RKO (cell line): ENCODE data around the gene YIPF2.
"Not testable (repeated sequence)": the region's sequence is repeated elsewhere in the genome, so short reads cannot be mapped to it uniquely, and the experiment has no call there.

Experiments used
- DNase-seq: peaks from one replicate; pipeline ENCODE4 v3.0.0-alpha.2; 2016; ENCODE audit warnings: low spot score

YIPF2 gene

DNA sequence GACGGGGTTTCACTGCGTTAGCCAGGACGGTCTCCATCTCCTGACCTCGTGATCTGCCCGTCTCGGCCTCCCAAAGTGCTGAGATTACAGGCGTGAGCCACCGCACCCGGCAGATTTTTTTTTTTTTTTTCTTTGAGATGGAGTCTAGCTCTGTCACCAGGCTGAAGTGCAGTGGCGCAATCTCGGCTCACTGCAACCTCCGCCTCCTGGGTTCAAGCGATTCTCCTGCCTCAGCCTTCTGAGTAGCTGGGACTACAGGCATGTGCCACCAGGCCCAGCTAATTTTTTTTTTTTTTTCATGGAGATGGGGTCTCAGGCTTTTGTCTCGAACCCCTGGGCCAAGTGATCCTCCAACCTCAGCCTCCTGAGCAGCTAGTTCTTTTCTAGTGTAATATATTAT, 13.2 kb upstream of the YIPF2 start:
- not testable (repeated sequence) for DNase-seq

- DNase-seq: peak; percentile 86
Observed at GRCh38 chr19:10936661-10937084, 8.2 kb upstream of the YIPF2 start.

GRCh38 chr19:10935371-10936059, 7.1 kb upstream of the YIPF2 start:
- DNase-seq: no peak

DNA sequence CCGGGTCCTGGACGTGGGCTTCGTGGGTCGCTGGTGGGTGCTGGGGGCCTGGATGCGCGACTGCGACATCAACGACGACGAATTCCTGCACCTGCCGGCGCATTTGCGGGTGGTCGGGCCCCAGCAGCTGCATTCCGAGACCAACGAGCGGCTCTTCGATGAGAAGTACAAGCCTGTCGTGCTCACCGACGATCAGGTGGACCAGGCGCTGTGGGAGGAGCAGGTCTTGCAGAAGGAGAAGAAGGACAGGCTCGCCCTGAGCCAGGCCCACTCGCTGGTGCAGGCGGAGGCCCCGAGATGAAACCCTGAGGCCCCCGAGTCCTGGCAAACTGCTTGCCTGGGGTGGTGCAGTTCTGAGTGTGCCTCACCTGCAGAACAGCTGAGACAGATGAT, 959 bp upstream of the YIPF2 start:
- DNase-seq: no peak

DNA sequence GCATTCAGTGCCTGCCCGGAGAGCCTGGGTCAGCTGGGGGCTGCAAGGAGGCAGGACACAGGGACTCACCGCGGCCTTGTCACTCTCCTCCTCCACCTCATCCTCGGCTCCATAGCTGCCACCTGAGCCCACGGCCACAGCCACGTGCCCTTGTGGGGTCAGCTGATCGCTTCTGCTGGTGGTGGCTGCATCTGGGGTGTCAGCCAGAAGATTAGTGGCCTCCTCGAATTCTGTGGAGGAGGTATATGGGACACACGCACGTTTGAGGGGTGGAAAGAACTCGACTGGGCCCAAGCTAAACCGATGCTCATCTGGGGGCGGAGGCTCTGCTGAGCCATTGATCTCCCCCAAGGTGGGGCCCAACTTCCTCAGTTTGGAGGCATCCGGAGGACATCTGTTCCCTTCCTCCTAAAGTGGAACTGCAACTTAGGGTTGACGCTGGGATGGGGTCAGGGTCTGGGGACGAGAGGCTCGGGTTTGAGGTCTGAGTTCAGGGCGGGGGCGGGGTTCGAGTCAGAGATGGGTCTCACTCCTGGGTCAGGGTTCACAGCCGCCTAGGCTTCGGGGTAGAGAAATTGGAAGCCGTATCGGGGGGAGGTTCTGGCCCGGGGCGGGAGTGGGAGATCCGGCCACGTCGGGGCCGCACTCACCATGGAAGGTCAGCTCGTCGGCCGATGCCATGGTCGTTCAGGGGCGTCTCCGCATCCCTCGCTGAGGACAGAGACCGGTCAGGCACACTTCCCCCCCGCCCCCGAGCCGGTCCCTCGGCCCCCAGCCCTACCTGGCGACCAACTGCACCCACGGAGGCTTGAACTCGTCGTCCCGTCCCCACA, 493 bp downstream of the YIPF2 start:
- peak; percentile 20 for DNase-seq

GRCh38 chr19:10924597-10924996, 3.8 kb downstream of the YIPF2 start:
- no peak for DNase-seq

GRCh38 chr19:10923260-10924112, 5.0 kb downstream of the YIPF2 start:
- DNase-seq: no peak

GRCh38 chr19:10922638-10923014, 5.8 kb downstream of the YIPF2 start:
- DNase-seq: no peak

GRCh38 chr19:10921910-10922637, 6.4 kb downstream of the YIPF2 start:
- no peak for DNase-seq

GRCh38 chr19:10921199-10921909, 7.1 kb downstream of the YIPF2 start:
- no peak for DNase-seq

- no peak for DNase-seq
Observed at GRCh38 chr19:10920781-10921180, 7.7 kb downstream of the YIPF2 start.

- DNase-seq: no peak
Observed at GRCh38 chr19:10920288-10920655, 8.2 kb downstream of the YIPF2 start.

GRCh38 chr19:10919352-10920287, 8.8 kb downstream of the YIPF2 start:
- DNase-seq: no peak

DNA sequence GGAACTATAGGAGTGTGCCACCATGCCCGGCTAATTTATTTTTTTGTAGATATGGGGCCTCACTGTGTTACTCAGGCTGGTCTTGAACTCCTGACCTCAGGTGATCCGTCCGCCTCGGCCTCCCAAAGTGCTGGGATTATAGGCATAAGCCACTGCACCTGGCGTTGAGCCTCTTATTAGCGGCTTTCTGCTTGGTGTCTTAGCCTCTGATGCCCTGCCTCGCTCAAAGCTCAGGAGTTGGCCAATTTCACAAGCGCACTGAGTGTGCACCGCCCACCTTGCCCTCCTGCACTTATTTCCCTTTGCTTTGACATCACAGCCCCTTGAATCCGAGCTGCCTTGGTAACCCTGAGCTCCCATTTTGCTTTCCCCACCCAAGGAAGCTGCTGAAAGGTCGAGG, 10.1 kb downstream of the YIPF2 start:
- DNase-seq: no peak

- no peak for DNase-seq
Observed at GRCh38 chr19:10916602-10917001, 11.8 kb downstream of the YIPF2 start.

- peak; percentile 53 for DNase-seq
Observed at GRCh38 chr19:10915130-10916091, 13.0 kb downstream of the YIPF2 start.

DNA sequence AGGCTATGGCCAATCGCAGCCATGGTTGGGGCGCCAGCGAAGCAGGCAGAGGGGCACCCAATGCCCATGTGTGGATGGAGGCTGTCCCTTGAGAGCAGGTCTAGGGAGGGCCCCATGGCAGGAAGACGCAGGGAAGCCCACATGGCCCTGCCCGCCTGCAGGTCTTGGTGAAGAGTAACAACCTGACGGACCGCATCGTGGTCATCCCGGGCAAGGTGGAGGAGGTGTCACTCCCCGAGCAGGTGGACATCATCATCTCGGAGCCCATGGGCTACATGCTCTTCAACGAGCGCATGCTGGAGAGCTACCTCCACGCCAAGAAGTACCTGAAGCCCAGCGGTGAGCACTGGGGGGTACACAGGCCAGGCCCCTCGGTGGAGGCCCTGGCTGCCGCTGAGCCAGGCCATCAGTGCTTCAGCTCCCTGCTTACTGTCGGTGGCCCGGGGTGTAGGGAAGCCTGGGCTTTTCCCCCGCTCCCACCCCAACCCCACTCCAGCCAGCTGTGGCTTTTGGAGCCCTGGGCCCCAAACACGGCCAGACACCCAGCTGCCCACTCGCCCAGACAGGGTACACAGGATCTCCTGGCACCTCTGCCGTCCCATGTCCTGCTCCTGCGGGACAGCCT, 14.6 kb downstream of the YIPF2 start:
- no peak for DNase-seq

- no peak for DNase-seq
Observed at GRCh38 chr19:10912619-10913018, 15.8 kb downstream of the YIPF2 start.
